GM18870 (cell line): ENCODE measurements around the gene KRTAP2-2.
"Not testable (repeated sequence)": the region's sequence is repeated elsewhere in the genome, so short reads cannot be mapped to it uniquely, and the experiment has no call there.

ENCODE experiments used
- ATAC-seq: cut with Tn5 transposase; IDR thresholded peaks from one replicate; pipeline ENCODE4 v1.9.1; 2021; ENCODE audit warnings: moderate library complexity; ENCODE audit not compliant: unreplicated experiment

Gene KRTAP2-2, protein sequence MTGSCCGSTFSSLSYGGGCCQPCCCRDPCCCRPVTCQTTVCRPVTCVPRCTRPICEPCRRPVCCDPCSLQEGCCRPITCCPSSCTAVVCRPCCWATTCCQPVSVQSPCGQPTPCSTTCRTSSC

DNA sequence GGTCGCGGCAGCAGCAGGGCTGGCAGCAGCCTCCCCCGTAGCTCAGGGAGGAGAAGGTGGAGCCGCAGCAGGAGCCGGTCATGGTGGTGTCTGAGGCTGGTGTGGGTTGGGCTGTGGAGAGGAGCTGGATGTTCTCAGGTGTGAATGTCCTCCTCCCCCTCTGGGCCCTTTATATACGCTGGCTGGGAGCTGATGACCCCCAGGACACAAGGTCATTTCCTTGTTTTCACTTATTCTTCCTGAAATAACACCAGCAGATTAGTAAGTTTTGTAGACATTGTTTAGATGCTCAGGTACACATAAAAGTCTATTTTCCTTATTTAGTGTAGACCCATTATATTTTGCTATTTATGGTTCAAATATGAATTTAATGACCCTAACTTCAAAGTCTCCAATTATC, at the start of gene KRTAP2-2:
TSS of gene KRTAP2-2 (minus strand) at position 101 of the 400 bp plus-strand sequence. CDS start at position 82, 19 bp downstream.
- not testable (repeated sequence) for ATAC-seq

DNA sequence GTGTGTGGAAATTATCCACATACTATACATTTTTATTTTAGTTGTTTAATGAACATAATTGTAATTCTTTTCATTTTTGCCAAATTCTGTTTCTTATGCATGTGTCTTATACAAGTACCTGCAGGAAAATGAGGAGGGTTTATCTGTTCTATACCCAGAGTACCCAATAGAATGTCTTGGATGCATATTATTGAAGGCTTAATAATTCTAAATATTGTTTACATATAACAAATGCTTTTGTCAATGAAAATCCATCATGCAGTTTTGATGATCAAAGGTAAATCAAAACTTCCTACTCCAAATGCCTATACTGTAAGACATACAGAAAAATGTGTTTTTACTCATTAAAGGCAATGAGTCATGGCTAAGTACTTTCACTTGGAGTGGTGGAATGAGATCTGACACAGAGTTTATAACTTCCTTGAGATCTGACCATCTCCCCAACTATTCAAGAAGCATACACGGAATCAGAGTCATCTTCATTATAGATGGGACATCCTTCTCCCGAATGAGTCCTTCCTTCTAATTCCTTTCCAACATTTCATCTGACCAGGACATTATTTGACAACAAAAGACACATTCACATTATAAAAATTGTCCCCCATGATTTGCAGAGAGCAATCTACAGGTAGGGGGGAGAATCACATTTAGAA, 49.5 kb upstream of the KRTAP2-2 start:
- ATAC-seq = not testable (repeated sequence)

DNA sequence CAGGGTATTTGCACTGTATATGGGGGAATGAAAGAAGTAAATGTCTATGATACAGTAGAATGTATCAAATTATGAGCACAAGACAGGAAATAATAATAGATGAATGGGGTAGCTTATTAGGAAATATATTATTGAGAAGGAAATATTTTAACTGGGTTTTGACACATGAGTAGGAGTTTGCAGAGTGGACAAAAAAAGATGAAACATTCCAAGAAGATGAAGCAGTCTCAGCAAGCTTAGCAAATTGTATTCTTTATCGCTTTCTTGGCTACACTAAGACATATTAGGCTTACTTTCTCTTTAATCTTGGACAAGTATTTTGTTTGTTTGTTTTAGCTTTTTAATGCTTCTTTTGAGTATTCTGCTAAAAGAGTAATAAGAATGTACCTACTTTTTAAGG, 48.9 kb upstream of the KRTAP2-2 start:
- no peak for ATAC-seq

DNA sequence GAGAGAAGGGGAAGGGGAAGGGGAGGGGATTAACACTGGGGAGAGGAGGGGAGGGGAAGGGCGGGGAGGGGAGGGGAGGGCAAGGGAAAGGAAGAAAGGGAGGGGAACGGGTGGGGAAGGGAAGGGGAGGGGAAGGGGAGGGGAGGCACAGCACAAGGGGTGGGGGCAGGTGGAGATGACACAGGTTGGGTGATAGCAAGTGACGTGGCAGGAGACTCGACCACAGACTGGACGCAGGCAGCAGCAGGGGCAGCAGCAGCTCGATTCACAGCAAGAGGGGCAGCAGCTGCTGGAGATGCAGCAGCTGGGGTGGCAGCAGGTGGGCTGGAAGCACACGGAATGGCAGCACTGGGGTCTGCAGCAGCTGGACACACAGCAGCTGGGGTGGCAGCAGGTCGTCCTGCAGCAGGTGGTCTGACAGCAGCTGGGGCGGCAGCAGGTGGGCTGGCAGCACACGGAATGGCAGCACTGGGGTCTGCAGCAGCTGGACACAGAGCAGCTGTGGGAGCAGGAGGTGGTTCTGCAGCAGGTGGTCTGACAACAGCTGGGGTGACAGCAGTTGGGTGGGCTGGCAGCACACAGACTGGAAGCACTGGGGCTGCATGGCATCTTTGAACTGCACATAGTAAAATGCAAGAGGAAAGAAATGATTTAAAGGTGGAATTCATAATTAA, 46.7 kb upstream of the KRTAP2-2 start, which contains the start of gene KRTAP4-16:
TSS of gene KRTAP4-16 (minus strand) at position 624 of the 674 bp plus-strand sequence. CDS start at position 624, 0 bp downstream.
- ATAC-seq = no peak

DNA sequence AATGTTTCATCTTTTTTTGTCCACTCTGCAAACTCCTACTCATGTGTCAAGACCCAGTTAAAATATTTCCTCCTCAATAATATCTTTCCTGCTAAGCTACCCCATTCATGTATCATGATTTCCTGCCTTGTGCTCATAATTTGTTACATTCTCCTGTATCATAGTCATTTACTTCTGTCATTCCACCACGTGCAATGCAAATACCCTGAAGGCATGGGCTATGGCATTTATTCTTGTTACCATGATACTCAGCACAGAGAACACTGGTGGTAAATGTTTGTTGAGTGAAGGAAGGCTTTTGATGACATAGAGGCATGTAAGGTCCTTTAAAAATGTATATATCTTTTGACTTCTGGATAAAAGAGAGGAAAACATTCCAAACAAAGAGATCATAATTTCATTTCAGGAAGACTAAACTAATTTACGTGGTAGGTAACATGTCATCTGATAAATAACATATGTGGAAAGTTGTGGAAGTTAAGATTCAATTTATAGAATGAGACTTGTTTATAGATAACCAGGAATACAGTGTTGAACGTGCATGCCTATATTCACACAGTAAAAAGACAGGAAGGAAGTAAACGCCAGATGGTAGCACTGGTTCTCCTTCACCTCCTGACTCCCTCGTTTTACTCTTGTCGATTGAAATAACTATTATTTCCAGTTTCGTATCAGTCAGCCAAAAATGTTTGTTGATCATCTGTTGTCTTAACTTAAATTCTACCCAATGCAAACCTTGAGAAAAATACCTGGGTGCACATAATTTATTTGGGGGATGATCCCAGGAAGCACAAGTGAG, 44.9 kb upstream of the KRTAP2-2 start:
- not testable (repeated sequence) for ATAC-seq

DNA sequence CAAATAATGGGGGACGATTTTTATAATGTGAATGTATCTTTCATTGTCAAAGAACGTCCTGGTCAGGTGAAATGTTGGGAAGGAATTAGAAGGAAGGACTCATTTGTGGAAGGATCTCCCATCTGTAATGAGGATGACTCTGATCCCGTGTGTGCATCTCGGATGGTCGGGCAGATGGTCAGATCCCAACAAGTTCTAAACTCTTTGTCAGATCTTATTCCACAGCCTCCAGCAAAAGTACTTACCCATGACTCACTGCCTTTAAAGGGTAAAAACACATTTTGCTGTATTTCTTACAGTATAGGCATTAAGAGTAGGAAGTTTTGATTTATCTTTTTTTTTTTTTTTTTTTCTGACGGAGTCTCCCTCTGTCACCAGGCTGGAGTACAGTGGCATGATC, 43.5 kb upstream of the KRTAP2-2 start:
- ATAC-seq = no peak

DNA sequence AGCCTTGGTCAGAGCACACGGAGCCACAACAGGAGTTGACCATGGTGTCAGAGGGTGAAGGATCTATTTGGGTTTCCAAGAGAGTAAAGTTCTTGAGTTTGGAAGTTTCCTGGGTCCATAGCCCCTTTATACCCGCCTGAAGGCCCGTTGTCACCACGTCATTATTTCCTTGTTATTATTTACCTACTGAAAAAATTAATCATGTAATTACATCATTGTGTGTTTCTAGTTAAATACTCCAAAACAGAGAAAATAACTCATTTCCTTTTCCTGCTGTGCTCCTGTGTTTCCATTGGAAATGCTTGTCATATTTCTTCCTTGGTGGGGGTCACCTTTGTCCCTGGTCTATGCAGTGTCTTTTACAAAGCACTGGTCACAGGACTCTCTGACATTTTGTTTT, 43.0 kb upstream of the KRTAP2-2 start, which contains the start of gene KRTAP4-8:
TSS of gene KRTAP4-8 (minus strand) at position 101 of the 400 bp plus-strand sequence. CDS start at position 43, 58 bp downstream.
- no peak for ATAC-seq

DNA sequence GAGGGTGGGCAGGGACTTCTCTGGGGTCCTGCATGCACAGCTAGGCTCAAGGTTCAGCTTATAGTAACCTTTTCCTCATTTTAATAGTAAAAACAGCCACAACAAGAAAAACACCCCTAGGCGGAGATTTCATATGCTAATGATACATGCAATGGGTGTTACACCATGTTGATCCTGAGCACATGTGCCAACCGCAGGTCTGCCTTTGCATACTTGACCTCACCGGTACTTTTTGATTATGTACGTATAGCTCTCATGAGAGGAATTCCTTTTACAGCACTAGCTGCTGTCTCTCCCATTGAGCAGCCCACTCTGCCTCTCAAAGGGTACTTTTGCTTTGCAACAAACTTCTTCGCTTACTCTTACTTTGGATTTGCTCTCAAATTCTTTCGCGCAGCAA, 41.0 kb upstream of the KRTAP2-2 start:
- ATAC-seq = no peak

DNA sequence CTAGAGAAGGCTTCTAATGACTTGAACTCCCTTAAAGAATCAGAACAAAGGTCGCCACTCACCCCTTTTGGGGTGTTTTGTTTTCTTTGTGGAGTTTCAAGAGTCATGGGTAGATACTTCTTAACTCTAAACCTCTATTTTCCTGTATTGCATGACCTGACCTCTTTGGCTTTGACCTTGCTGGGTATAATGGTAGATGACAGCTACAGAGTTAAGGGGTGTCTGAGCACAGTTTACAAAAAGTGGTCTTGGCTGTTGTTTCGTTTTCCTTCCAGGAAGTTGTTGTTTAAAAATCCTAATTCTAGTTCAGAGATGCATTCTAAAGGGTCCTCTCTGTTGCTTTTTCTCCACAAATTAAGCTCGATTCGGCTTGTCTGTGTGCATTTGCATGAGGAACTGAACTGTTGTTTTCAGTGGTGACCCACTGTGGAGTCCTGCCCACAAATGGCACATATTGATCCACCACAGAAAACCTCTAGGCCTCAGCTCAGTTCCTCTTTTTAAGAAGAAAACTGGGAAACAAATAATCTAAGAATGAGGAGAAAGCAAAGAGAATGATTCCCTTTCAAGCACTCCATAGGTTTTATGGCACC, 33.8 kb upstream of the KRTAP2-2 start:
- ATAC-seq = not testable (repeated sequence)

DNA sequence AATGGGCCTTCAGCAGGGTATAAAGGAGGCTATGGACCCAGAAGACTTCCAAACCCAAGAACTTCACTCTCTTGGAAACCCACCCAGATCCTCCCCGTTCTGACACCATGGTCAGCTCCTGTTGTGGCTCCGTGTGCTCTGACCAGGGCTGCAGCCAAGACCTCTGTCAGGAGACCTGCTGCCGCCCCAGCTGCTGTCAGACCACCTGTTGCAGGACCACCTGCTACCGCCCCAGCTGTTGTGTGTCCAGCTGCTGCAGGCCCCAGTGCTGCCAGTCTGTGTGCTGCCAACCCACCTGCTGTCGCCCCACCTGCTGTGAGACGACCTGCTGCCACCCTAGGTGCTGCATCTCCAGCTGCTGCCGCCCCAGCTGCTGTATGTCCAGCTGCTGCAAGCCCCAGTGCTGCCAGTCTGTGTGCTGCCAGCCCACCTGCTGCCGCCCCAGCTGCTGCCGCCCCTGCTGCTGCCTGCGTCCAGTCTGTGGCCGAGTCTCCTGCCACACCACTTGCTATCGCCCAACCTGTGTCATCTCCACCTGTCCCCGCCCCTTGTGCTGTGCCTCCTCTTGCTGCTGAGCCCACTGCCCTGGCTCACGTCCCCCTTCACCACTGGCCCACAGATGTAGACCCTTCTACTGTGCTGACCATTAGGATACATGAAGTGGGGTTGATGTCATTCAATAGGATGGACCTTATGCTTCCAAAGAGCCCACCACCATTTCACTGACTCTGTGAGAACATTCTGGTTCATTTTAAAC, 29.2 kb upstream of the KRTAP2-2 start, which contains the start of gene KRTAP4-7:
TSS of gene KRTAP4-7 (plus strand) at position 51 of the 757 bp plus-strand sequence. CDS start at position 108, 57 bp downstream.
- ATAC-seq = not testable (repeated sequence)

DNA sequence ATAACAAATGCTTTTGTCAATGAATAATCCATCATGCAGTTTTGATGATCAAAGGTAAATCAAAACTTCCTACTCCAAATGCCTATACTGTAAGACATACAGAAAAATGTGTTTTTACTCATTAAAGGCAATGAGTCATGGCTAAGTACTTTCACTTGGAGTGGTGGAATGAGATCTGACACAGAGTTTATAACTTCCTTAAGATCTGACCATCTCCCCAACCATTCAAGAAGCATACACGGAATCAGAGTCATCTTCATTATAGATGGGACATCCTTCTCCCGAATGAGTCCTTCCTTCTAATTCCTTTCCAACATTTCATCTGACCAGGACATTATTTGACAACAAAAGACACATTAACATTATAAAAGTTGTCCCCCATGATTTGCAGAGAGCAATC, 28.4 kb upstream of the KRTAP2-2 start:
- ATAC-seq = not testable (repeated sequence)

DNA sequence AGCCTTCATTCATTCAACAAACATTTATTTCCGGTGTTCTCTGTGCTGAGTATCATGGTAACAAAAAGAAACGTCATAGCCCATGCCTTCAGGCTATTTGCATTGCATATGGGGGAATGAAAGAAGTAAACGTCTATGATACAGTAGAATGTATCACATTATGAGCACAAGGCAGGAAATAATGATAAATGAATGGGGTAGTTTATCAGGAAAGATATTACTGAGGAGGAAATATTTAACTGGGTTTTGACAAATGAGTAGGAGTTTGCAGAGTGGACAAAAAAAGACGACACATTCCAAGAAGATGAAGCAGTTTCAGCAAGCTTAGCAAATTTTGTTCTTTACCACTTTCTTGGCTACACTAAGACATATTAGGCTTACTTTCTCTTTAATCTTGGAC, 27.6 kb upstream of the KRTAP2-2 start:
- no peak for ATAC-seq

DNA sequence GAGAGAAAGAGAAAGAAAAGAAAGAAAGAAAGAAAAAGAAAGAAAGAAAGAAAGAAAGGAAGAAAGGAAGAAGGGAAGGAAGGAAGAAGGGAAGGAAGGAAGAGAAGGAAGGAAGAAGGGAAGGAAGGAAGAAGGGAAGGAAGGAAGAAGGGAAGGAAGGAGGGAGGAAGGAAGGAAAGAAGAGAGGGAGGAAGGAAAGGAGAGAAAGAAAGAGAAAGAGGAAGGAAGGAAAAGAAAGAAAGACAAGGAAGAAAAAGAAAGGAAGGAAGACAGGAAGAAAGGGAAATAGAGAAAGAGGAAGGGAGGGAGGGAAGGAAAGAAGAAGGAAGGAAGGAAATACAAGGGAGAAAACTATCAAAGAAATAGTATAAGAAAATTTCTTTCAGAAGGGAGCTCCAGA, 21.8 kb upstream of the KRTAP2-2 start:
- no peak for ATAC-seq

DNA sequence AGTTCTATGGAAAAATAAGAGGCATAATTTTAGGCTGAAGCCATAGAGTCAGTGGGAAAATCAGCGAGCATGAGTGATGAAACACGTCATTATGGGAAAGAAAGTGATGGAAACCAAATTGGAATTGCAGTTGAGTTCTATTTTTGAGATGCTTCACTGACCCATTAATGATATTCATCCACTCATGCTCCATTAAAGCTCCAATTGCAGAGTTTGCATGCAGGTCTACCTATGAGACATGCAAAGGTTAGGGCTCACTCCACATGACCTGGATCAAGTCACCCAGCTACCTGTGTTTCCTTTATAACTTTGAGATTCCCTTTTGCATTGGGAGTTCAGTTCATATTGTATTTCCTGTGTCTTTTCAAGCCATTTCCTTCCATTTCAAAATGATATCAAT, 18.6 kb upstream of the KRTAP2-2 start:
- no peak for ATAC-seq

DNA sequence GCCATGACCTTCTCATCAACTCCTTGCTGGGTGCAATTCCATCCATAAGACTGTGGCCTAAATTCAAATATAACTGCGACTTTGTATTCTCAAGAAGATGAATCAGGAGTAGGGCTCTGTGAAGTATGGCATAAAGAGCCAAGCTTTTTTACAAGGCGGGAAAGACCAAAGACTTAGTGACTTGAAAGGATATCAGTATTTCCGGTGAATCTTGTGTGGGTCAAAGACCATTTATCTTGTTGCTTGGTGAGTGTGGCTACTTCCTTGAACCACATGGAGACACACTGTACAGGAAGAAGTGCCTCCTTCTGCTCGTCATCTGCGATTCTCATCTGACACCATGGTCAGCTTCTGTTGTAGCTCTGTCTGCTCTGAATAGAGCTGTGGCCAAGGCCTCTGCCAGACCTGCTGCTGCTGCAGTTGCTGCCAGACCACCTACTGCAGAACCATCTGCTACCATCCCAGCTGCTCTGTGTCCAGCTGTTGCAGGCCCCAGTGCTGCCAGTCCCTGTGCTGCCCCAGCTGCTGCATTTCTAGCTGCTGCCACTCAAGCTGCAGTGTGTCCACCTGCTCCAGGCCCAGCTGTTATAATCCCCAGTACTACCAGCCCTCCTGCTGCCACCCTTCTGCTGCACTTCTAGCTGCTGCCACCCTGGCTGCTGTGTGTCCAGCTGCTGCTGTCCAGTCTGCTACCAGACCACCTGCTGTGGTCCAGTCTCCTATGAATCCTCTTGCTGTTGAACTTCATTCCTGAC, 16.8 kb upstream of the KRTAP2-2 start:
- ATAC-seq = no peak

DNA sequence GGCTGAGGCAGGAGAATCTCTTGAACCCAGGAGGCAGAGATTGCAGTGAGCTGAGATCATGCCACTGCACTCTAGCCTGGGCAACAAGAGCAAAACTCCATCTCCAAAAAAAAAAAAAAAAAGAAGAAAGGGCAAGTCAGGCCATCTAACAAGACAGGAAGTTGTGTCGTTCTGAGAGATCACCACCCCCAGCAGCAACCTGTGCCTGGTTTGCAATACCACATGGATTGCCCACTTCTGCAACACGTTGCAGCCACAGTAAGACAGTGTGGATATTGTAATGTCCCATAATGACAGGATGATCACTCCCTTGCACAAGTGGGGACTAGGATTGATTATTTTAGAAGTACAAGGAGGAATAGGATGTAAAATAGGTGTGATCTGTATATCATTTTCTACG, 14.0 kb upstream of the KRTAP2-2 start:
- no peak for ATAC-seq

DNA sequence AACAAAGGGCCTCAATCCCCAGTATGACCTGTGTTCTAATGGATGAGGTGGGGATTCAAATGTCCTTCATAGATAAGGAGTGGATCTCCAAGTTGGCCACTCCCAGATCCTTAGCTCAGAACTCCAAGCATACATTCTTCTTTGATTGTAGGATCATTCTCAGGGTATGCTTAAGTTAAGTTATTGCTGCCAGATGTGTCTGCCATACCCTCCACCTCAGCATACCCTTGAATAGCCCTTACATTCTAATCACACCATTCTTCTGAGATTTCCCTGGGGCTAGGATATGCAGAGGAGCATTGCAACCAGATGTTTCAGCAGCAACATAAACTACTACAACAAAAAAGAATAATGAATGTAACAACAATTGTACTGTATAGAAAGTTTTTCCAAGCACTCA, 12.3 kb upstream of the KRTAP2-2 start:
- ATAC-seq = no peak

DNA sequence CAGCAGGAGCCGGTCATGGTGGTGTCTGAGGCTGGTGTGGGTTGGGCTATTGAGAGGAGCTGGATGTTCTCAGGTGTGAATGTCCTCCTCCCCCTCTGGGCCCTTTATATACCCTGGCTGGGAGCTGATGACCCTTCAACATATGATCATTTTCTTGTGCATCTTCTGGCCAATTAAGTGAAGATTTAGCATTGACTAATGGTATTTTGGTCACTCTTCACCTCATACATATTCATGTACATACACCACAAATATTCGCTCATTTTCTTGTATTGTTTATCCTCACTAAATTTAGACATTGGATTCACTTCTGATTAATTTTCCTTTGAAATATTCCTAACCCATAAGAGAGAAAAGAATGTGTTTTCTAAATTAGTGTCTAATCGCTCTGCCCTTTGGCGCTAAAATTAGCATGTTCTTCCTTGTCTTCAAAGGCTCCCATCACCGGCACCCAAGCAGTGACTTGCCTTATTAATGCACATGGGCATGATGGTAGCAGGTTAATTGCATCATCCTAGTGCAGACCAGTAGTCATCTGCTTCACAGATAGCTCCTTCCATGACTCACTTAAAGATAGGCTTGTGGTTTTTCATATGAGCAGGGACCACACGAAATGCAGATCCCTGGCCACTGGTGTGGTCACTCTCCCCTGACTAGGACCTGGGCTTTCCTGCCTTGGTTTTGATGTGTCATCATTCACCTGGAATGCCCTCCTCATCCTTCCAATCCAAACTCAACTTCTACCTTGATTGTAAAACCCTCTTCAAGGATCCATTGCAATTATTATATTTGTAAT, 11.0 kb upstream of the KRTAP2-2 start, which contains the start of gene KRTAP2-4:
TSS of gene KRTAP2-4 (minus strand) at position 51 of the 796 bp plus-strand sequence. CDS start at position 17, 34 bp downstream.
- ATAC-seq = no peak
